Activated naive CD8-positive, alpha-beta T cell treated with anti-CD3 and anti-CD28 coated beads, Interleukin-2, amount 10 ng/mL, durations not matched to agents 7 days and 5 days (primary cell): ENCODE measurements around the gene FAM72A. TPM values are rescaled to one million over a fixed set of nuclear protein-coding genes. Genes with fewer than 3 reads are reported as not detected.
"Not testable (repeated sequence)": the region's sequence is repeated elsewhere in the genome, so short reads cannot be mapped to it uniquely, and the experiment has no call there.

Experiments used
- ATAC-seq: fragments of 150-1000 bp; cut with Tn5 transposase; one replicate; pipeline ENCODE4 v1.10.0; 2021; ENCODE audit warnings: low read depth, moderate library complexity
- POLR2A ChIA-PET: fragments of 350-600 bp; sonication (Branson Sonifier 250); formaldehyde crosslinking; loops from one replicate; lab custom pipeline; 2021; ENCODE audit warnings: antibody characterized with exemption; lab: Charles Lee
- DNase-seq: peaks from one replicate; pipeline ENCODE4 v3.0.0; 2021
- H3K27ac Mint-ChIP-seq: one replicate; pipeline ENCODE4 v1.8.0; 2022; ENCODE audit warnings: mild to moderate bottlenecking, mixed read lengths
- H3K27me3 Mint-ChIP-seq: one replicate; pipeline ENCODE4 v1.8.0; 2022; ENCODE audit warnings: mild to moderate bottlenecking, moderate library complexity, mixed read lengths
- H3K36me3 Mint-ChIP-seq: one replicate; pipeline ENCODE4 v1.8.0; 2021; ENCODE audit warnings: mild to moderate bottlenecking, mixed read lengths
- H3K4me1 Mint-ChIP-seq: one replicate; pipeline ENCODE4 v1.8.0; 2021; ENCODE audit warnings: mixed read lengths
- H3K4me3 Mint-ChIP-seq: one replicate; pipeline ENCODE4 v1.8.0; 2022; ENCODE audit warnings: mild to moderate bottlenecking, moderate library complexity, mixed read lengths
- H3K9me3 Mint-ChIP-seq: one replicate; pipeline ENCODE4 v1.8.0; 2021; ENCODE audit warnings: mixed read lengths
- total RNA-seq, 2 experiments: library from RNA; stranded (reverse); gene quantifications; one replicate each; pipeline ENCODE4 v1.2.3, GENCODE V29; 2021

The FAM72A gene
- total RNA-seq, 2 experiments from 2014 or later: 21.3 to 22.1 TPM

DNA sequence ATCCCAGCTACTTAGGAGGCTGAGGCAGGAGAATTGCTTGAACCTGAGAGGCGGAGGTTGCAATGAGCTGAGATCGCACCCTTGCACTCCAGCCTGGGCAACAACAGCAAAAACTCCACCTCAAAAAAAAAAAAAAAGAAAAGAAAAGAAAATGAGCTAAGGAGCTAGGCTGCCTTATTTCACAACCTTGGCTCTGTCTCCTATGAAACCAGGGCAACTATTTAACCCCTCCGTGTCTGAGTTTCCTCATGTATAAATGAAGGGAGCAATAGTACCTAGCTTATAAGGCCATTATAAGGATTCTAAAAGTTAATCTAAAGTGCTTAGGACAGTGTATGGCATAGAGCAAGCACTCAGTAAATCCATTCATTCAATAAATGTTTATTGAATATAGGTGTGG is 32.8 kb downstream of the FAM72A start:
- H3K27me3 Mint-ChIP-seq, DNase-seq, H3K9me3 Mint-ChIP-seq, POLR2A ChIA-PET, H3K36me3 Mint-ChIP-seq, H3K4me1 Mint-ChIP-seq, ATAC-seq, H3K27ac Mint-ChIP-seq, H3K4me3 Mint-ChIP-seq: not testable (repeated sequence)

DNA sequence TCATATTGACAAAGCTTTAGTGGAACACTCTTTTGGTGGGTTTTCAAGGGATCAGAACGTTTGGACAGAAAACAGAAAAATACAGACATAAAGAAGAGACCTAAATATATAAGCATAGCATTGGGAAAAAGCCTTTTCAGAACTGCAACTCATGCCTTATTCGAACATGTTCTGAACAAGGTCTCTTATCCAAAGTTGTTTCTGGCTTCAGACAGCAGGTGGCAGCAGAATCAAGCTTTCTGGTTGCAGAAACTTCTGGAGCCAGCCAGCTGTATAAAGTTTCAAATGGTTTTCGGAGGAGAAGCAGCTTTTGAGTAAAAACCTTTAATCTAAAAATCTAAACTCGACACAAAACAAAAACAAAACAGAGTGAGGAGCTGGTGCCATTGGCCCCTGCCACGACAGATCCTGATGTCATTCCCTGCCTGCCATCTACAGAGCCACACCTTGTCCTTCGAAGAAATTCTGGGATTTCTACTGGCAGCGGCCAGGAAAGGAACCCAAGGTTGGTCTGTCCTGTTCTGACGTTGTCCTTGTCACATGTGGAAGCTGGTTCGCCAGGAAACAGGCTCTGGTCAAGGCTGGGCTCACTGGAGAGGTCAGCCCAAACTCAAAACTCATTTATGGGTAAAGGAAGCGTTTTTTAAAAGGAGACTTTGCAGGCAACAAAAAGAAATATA is 35.1 kb downstream of the FAM72A start:
- H3K27me3 Mint-ChIP-seq, H3K27ac Mint-ChIP-seq, POLR2A ChIA-PET, DNase-seq, H3K4me3 Mint-ChIP-seq, H3K4me1 Mint-ChIP-seq, H3K36me3 Mint-ChIP-seq, H3K9me3 Mint-ChIP-seq: not testable (repeated sequence)
- peak; percentile 52 for ATAC-seq

DNA sequence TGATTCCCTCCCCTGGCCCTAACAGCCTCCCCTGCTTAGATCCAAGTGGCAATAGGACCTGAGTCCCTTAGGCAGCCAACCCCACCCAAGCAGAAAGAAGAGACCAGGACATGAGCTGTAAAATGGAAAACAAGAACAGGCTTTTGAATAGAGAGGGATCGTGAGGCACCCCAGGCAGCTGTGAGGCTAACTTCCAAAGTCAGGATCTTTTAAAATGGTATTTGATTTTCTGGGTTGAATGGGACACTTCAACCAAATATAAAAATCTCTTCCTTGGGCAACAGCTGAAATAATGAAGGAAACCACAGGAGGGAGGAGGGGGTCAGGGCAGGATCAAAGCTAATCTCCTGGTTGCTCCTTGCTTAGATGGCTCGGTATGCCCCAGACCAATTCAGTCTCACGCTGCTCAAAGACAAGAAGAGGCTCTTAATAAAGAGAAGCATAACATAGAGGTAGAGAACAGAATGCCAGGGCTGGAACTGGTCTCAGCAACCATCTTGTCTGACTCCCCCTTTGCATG is 56.8 kb downstream of the FAM72A start:
- peaks cover 6% of the 10 kb centered on the region for H3K4me1 Mint-ChIP-seq
- no peak for ATAC-seq
- no peaks in the 10 kb centered on the region for H3K36me3 Mint-ChIP-seq
- no peaks in the 10 kb centered on the region for H3K9me3 Mint-ChIP-seq
- POLR2A ChIA-PET: no interaction called here
- DNase-seq: no peak
- no peak overlapping the region for H3K4me3 Mint-ChIP-seq
- H3K27me3 Mint-ChIP-seq: peaks cover 28% of the 10 kb centered on the region
- H3K27ac Mint-ChIP-seq: no peak overlapping the region

DNA sequence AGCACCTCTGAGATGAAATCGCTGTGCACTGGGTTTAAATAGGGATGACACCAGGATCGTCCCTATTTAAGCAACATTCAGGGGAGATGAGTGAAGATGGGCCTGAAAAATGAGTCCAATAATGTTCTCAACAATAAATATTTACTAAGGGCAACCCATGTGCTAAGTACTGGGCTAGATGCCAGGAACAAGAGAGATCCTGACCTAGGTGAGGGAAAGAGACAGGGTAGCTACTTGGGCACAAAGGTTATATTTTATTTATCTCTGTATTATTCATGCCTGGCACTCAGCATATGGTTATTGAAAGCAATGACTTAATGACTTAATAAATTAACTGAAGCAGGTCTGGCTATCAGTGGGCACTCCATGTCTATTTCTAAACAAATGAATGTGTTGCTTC is 58.0 kb downstream of the FAM72A start:
- ATAC-seq: no peak
- POLR2A ChIA-PET: no interaction called here
- H3K36me3 Mint-ChIP-seq: no peaks in the 10 kb centered on the region
- DNase-seq: no peak
- no peak overlapping the region for H3K27ac Mint-ChIP-seq
- no peaks in the 10 kb centered on the region for H3K9me3 Mint-ChIP-seq
- no peak overlapping the region for H3K4me3 Mint-ChIP-seq
- peaks cover 37% of the 10 kb centered on the region for H3K27me3 Mint-ChIP-seq
- H3K4me1 Mint-ChIP-seq: peaks cover 6% of the 10 kb centered on the region

DNA sequence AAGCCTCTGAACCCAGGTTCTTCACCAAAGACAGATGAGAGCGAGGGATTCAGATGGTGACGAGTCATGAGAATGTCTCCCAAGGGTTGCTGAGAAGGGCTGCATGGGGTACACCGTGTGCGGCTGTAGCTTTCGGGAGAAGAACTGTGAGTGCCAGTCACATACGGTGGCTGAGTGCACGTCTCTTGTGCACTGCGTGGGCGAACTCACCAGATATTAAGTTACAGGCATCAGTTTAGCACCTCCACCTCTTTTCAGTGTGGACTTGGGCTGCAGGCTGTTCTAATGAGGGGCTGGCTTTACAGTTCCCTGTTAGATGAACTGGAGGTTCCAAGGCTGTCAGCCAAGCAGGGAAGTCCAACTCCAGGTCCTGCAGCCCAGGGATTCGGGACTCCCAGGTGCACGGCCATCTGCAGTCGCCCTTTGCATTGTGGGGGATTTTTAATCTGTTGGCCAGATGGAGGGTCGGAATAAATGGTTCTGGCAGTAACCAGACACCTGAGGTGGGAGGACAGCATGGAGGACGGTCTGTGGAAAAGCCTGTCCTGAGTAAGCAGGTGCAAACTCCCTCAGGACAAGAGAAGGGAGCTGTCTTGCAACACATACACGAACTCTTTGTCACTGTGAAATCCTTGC is 59.0 kb downstream of the FAM72A start:
- POLR2A ChIA-PET: no interaction called here
- H3K36me3 Mint-ChIP-seq: no peaks in the 10 kb centered on the region
- H3K4me3 Mint-ChIP-seq: no peak overlapping the region
- no peaks in the 10 kb centered on the region for H3K9me3 Mint-ChIP-seq
- no peak for DNase-seq
- no peak for ATAC-seq
- peaks cover 6% of the 10 kb centered on the region for H3K4me1 Mint-ChIP-seq
- no peak overlapping the region for H3K27ac Mint-ChIP-seq
- peaks cover 42% of the 10 kb centered on the region for H3K27me3 Mint-ChIP-seq

DNA sequence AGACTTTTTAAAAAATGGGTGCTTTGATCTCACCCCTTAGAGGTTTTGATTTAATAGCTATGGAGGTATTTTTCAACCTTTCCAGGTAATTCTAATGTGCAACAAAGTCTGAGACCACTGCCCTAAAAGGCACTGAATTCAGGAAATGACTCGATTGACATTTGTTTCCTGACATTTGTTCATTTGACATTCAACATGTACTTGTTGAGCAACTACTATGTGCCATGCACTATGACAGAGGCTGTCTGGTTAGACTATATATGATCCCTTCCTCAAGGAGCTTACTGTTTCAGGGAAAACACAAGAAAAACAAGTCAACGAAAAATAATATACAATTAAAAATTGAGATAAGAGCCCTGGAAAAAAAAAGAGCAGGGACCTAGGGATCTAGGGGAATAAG is 59.9 kb downstream of the FAM72A start:
- ATAC-seq: no peak
- DNase-seq: no peak
- no peaks in the 10 kb centered on the region for H3K36me3 Mint-ChIP-seq
- H3K9me3 Mint-ChIP-seq: no peaks in the 10 kb centered on the region
- peaks cover 46% of the 10 kb centered on the region for H3K27me3 Mint-ChIP-seq
- POLR2A ChIA-PET: no interaction called here
- H3K4me3 Mint-ChIP-seq: no peak overlapping the region
- peaks cover 6% of the 10 kb centered on the region for H3K4me1 Mint-ChIP-seq
- no peak overlapping the region for H3K27ac Mint-ChIP-seq

DNA sequence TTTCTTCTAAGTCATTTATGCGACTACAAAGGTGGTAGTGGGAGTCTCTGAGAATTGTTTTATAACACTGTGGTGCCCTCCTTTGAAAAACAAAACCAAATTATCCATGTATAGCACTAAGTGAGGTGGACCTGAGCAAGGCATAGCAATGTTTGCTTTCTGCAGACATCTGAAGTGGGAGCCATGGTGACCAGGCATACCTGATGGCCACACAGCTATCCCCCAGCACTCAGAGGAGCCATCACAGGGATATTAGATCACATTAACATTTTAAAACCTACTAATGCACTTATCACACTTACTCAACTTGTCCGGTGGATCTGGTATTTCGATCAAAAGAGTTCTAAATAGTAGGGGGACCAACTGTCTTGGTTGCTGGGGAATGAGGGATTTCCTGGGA is 60.6 kb downstream of the FAM72A start:
- H3K36me3 Mint-ChIP-seq: no peaks in the 10 kb centered on the region
- H3K4me1 Mint-ChIP-seq: peaks cover 6% of the 10 kb centered on the region
- H3K4me3 Mint-ChIP-seq: no peak overlapping the region
- H3K27ac Mint-ChIP-seq: no peak overlapping the region
- POLR2A ChIA-PET: interaction anchor here (0.7 kb wide), 1 partner anchor 1941 kb away, joined by 3 read pairs; no protein-coding TSS in a partner anchor
- no peak for ATAC-seq
- peaks cover 50% of the 10 kb centered on the region for H3K27me3 Mint-ChIP-seq
- DNase-seq: no peak
- no peaks in the 10 kb centered on the region for H3K9me3 Mint-ChIP-seq

DNA sequence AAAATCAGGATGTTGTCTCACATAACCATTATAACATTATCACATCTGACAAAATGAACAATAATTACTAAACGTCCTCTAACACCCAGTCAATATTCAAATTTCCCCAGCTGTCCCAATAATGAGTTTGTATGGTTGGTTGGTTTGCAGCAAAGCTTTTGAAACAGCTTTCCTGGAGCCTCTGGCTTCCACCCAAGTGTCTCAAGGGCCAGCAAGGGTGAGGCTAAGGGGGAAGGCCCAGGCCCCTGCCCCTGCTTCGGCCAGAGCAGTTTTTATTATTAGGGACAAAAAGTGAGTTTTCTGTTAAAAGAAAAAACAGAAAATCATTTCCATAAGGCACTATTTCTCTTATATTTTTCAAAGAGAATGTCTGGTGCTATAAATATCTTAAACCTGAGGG is 66.4 kb downstream of the FAM72A start:
- ATAC-seq: no peak
- POLR2A ChIA-PET: no interaction called here
- H3K27me3 Mint-ChIP-seq: peaks cover 35% of the 10 kb centered on the region

More for the DNA sequence above, 66.4 kb downstream of the FAM72A start:
- no peaks in the 10 kb centered on the region for H3K9me3 Mint-ChIP-seq
- no peaks in the 10 kb centered on the region for H3K36me3 Mint-ChIP-seq
- H3K4me1 Mint-ChIP-seq: peaks cover 2% of the 10 kb centered on the region
- H3K4me3 Mint-ChIP-seq: no peak overlapping the region
- DNase-seq: no peak
- H3K27ac Mint-ChIP-seq: no peak overlapping the region

Other genes starting within 250 kb of the FAM72A start
- gene RAB7B, start 199.4 kb downstream of the FAM72A start, total RNA-seq: under 1 TPM; 0.80 to 0.91 TPM
- not detected for gene CTSE, start 178.9 kb downstream of the FAM72A start, total RNA-seq
- not detected for gene RHEX, start 149.7 kb downstream of the FAM72A start, total RNA-seq
- not detected for gene AVPR1B, start 85.5 kb downstream of the FAM72A start, total RNA-seq
- gene SRGAP2, start 702 bp upstream of the FAM72A start, total RNA-seq: 10 to 100 TPM; 79.7 to 83.8 TPM